Activated CD8-positive, alpha-beta T cell treated with anti-CD3 and anti-CD28 coated beads for 36 hours (primary cell): ENCODE measurements around the gene MICU1. TPM values are rescaled to one million over a fixed set of nuclear protein-coding genes. Genes with fewer than 3 reads are reported as not detected.

ENCODE experiments used
- ATAC-seq: fragments of 200-7000 bp; cut with Tn5 transposase; one replicate; pipeline ENCODE4 v1.10.0; 2021; ENCODE audit warnings: mild to moderate bottlenecking, moderate library complexity
- CTCF ChIA-PET: fragments of 350-600 bp; sonication (Branson Sonifier 250); formaldehyde crosslinking; loops from one replicate; lab custom pipeline; 2021; ENCODE audit warnings: antibody characterized with exemption; lab: Charles Lee
- POLR2A ChIA-PET: fragments of 350-600 bp; sonication (Branson Sonifier 250); formaldehyde crosslinking; loops from one replicate; lab custom pipeline; 2021; ENCODE audit warnings: antibody characterized with exemption; lab: Charles Lee
- DNase-seq: peaks from one replicate; pipeline ENCODE4 v3.0.0-alpha.2; 2020
- H3K27ac Mint-ChIP-seq: one replicate; pipeline ENCODE4 v1.8.0; 2021; ENCODE audit warnings: mild to moderate bottlenecking, mixed read lengths
- H3K27me3 Mint-ChIP-seq: one replicate; pipeline ENCODE4 v1.8.0; 2021; ENCODE audit warnings: mixed read lengths
- H3K36me3 Mint-ChIP-seq: one replicate; pipeline ENCODE4 v1.8.0; 2021; ENCODE audit warnings: low read depth, mixed read lengths
- H3K4me1 Mint-ChIP-seq: one replicate; pipeline ENCODE4 v1.8.0; 2021; ENCODE audit warnings: low read depth, mixed read lengths
- H3K4me3 Mint-ChIP-seq: one replicate; pipeline ENCODE4 v1.8.0; 2021; ENCODE audit warnings: mild to moderate bottlenecking, moderate library complexity, mixed read lengths
- H3K9me3 Mint-ChIP-seq: one replicate; pipeline ENCODE4 v1.8.0; 2021; ENCODE audit warnings: mixed read lengths
- intact Hi-C: fragments of 100-400 bp; cut with micrococcal nuclease; formaldehyde crosslinking; loops from one replicate; pipeline ENCODE4 v1.10.0; 2022
- total RNA-seq, 2 experiments: library from RNA; stranded (reverse); gene quantifications; one replicate each; pipeline ENCODE4 v1.2.3, GENCODE V29; 2021
- TF ChIP-seq, protein P1 (sequence below): fragments of 200-600 bp; IDR thresholded peaks from one replicate; pipeline ENCODE4 v1.8.0; 2022; ENCODE audit warnings: antibody characterized with exemption, mild to moderate bottlenecking

Gene MICU1
- total RNA-seq, 2 experiments from 2014 or later = 29.9 to 31.0 TPM

DNA sequence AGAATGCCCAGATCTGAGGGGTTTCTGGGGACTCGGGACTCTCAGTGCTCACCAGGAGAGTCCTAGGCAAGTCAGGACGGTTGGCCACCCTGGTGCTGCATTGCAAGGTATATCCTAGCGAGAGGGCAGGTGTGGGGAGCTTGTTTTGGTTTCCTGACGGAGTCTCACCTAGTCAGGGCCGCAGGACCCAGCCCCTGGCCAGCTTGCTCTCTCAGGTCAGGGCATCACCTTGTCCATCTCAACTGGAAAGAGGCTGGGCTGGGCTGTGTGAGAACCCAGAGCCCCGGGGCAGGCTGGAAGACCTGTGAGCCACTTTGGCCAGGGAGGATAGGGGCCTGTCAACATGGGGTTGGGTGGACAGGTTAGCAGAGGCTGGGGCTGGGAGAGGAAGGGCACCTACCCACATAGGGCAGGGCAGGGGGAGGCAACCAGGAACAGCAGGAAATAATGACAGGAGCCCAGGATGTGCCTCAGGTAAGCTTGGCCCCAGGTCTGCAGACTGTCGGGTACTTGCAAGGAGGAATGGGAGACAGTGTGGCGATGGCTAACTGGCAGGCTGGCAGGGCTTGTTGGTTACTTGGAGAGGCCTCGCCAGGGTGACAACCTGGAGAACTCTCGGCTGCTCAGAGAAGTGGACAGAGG is 302.6 kb downstream of the MICU1 start:
- Mint-ChIP-seq H3K27me3 (peaks cover 2% of the 10 kb centered on the region), H3K9me3 (peaks cover 1% of the 10 kb centered on the region), H3K36me3 (peaks cover 20% of the 10 kb centered on the region), H3K4me1 (peaks cover 69% of the 10 kb centered on the region), H3K27ac (peak overlapping the region; percentile 99), H3K4me3 (no peak overlapping the region)
- ATAC-seq (no peak), DNase-seq (no peak)
- ChIA-PET POLR2A (interaction anchor here (0.5 to 28.1 kb wide), 10 partner anchors 9 to 1740 kb away, joined by 3 to 796 read pairs (median 3); partner anchors contain the start of gene DDIT4), CTCF (interaction anchor here (1.1 to 5.6 kb wide), 4 partner anchors 14 to 49 kb away, joined by 3 to 41 read pairs (median 3); partner anchors contain the start of gene DDIT4)
- intact Hi-C loops = no loop called here
- TF ChIP-seq, protein P1, sequence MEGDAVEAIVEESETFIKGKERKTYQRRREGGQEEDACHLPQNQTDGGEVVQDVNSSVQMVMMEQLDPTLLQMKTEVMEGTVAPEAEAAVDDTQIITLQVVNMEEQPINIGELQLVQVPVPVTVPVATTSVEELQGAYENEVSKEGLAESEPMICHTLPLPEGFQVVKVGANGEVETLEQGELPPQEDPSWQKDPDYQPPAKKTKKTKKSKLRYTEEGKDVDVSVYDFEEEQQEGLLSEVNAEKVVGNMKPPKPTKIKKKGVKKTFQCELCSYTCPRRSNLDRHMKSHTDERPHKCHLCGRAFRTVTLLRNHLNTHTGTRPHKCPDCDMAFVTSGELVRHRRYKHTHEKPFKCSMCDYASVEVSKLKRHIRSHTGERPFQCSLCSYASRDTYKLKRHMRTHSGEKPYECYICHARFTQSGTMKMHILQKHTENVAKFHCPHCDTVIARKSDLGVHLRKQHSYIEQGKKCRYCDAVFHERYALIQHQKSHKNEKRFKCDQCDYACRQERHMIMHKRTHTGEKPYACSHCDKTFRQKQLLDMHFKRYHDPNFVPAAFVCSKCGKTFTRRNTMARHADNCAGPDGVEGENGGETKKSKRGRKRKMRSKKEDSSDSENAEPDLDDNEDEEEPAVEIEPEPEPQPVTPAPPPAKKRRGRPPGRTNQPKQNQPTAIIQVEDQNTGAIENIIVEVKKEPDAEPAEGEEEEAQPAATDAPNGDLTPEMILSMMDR = no peak

DNA sequence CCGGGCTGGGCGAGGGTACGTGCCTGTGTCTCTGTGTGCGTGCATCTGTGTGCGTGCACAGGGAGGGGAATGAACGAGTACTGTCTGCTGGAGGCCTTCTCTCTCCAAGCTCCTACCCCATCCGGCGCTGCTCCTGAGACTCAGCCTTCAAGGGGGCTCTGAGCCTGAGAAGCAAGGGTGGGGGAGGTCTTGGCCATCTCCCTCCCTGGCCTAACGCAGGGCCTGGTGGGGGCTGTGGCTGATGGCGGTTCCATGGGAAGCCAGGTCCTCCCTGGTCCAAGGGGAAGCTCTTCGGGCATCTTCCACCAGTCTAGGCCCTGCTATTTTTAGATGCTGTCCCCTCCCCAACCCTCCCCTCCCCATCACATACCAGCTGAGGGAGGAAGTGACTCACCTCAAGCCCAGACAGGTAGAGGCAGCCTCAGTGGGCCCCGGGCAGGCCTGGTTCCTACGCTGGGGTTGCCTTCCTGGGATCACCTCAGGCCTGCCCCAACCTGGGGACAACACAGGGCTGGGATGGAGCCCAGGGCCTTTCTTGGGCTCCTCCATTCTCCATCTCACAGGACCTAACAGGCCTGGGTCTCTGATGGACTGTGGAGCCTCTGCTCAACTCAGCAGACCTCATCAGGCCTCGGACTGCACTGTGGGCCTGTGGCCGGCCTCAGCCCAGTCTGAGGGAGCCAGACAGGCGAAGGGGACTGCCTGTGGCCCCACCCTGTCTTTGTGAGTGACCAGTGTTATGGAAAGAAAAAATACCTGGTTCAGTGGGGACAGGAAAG is 303.4 kb downstream of the MICU1 start:
- intact Hi-C loops = no loop called here
- POLR2A ChIA-PET = interaction anchor here (0.8 to 28.1 kb wide), 12 partner anchors 10 to 237 kb away, joined by 3 to 796 read pairs (median 4); partner anchors contain the start of genes ANAPC16, ASCC1 and DDIT4

DNA sequence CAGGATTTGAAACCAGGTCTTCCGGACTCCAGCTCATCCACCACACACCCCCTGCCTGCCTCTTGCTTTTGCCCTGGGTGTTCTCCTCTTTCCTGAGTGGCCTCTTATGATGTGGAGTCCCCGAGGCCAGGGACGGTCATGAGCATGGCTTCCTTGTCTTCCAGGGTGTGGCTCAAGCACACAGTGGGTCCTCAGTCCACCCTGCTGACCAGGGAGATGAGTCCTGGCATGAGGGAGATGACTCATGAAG is 303.9 kb downstream of the MICU1 start:
- peaks cover 1% of the 10 kb centered on the region for H3K9me3 Mint-ChIP-seq
- DNase-seq = no peak
- intact Hi-C loops = no loop called here
- peak overlapping the region; percentile 85 for H3K4me3 Mint-ChIP-seq
- peak overlapping the region; percentile 99 for H3K27ac Mint-ChIP-seq
- H3K36me3 Mint-ChIP-seq = peaks cover 17% of the 10 kb centered on the region
- TF ChIP-seq, protein P1 = no peak
- POLR2A ChIA-PET = interaction anchor here (0.6 to 28.1 kb wide), 11 partner anchors 10 to 253 kb away, joined by 3 to 796 read pairs (median 5); partner anchors contain the start of genes ANAPC16, ASCC1 and DDIT4
- no peak for ATAC-seq
- CTCF ChIA-PET = interaction anchor here (0.6 to 5.6 kb wide), 7 partner anchors 11 to 48 kb away, joined by 3 to 41 read pairs (median 7); partner anchors contain the start of gene DDIT4
- peaks cover 2% of the 10 kb centered on the region for H3K27me3 Mint-ChIP-seq
- peaks cover 70% of the 10 kb centered on the region for H3K4me1 Mint-ChIP-seq

More for the DNA sequence above, 303.4 kb downstream of the MICU1 start:
- Mint-ChIP-seq H3K27ac (peak overlapping the region; percentile 99), H3K4me3 (peak overlapping the region; percentile 85), H3K9me3 (peaks cover 1% of the 10 kb centered on the region), H3K36me3 (peaks cover 15% of the 10 kb centered on the region), H3K27me3 (peaks cover 2% of the 10 kb centered on the region), H3K4me1 (peaks cover 65% of the 10 kb centered on the region)
- ATAC-seq = peak; percentile 17
- CTCF ChIA-PET = interaction anchor here (0.6 to 5.6 kb wide), 6 partner anchors 11 to 48 kb away, joined by 3 to 41 read pairs (median 8); partner anchors contain the start of gene DDIT4
- TF ChIP-seq, protein P1 = no peak
- peak; percentile 82 for DNase-seq

DNA sequence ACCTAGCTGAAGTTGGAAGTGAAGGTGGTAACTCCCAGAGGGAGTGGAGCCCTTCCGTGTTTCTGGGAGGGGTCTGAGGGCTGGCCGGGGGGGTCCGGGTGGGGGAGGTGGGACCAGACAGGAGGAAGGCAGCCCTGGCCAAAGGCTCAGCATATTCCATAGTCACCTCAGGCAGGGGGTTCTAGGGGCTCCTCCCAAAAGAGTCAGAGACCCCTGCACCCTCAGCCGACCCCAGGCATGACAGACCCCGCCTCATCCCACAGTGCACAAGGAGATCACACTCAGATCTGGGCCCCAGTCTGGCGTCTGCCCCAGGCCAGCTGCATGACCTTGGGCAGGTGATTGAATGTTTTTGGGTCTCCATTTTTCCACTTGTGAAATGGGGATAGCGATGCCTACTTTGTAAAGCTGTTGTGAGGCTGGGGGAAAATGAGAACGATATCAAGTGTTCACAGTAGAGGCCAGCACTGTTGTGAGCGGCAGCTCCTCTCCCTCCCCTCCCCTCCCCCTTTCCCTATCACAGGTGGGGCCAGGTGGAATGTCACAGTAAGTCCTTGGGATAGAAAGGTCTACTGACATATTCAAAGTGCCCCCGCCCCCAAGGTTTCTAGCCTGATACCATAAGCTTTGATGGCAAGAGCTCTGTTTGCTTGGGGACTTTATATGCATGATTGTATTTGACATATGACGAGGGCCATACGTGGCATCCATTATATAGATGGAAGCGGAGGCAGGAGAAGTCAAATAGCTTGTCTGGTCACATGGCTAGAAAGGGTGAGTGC is 304.4 kb downstream of the MICU1 start:
- ATAC-seq (no peak), DNase-seq (no peak)
- Mint-ChIP-seq H3K4me3 (peak overlapping the region; percentile 85), H3K4me1 (peaks cover 68% of the 10 kb centered on the region), H3K27me3 (no peaks in the 10 kb centered on the region), H3K27ac (peak overlapping the region; percentile 99), H3K9me3 (no peaks in the 10 kb centered on the region), H3K36me3 (peaks cover 13% of the 10 kb centered on the region)
- ChIA-PET CTCF (interaction anchor here (0.6 to 5.6 kb wide), 13 partner anchors 10 to 74 kb away, joined by 3 to 41 read pairs (median 5); partner anchors contain the start of gene DDIT4), POLR2A (interaction anchor here (0.5 to 28.1 kb wide), 13 partner anchors 10 to 470 kb away, joined by 3 to 796 read pairs (median 5); partner anchors contain the start of genes ANAPC16, ASCC1 and DDIT4)
- intact Hi-C loops = no loop called here
- TF ChIP-seq, protein P1 = no peak
